Measurements from ENCODE around the gene CHD9NB.
"Not testable (repeated sequence)": the region's sequence is repeated elsewhere in the genome, so short reads cannot be mapped to it uniquely, and the experiment has no call there.

CHD9NB gene

GRCh38 chr16:53089434-53090285 lies 37.0 kb upstream of the CHD9NB start:
- no peak for DNase-seq
- Mint-ChIP-seq H3K4me1 (ENCODE audit: low read depth) (peaks cover 32% of the 10 kb centered on the region), H3K27me3 (no peaks in the 10 kb centered on the region)

DNA sequence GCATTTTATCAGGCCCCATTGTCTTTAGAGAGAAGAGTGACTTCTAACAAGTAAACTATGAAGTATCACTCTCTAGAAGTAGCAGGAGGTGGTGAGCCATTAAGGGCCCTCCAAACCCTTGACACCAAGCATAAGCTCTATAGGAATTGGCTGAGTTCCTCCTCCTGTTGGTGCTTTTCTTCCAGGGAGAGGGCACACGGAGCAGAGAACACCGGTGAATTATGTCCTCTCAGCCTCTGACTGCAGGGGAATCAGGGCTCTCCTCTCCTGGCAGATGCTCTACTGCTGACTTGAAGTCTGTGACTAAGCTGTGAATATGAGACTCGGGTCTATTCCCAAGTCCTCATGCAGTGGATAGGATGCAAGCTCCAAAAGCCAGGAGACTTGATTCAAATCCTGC lies 34.4 kb upstream of the CHD9NB start:
- Mint-ChIP-seq H3K27ac (no peak overlapping the region), H3K4me1 (ENCODE audit: low read depth) (peaks cover 21% of the 10 kb centered on the region)
- no peak for DNase-seq

More at GRCh38 chr16:53089434-53090285, 37.0 kb upstream of the CHD9NB start:
- Mint-ChIP-seq H3K36me3 (ENCODE audit: low read depth) (no peaks in the 10 kb centered on the region), H3K27ac (no peak overlapping the region), H3K9me3 (no peaks in the 10 kb centered on the region), H3K4me3 (no peak overlapping the region)

DNA sequence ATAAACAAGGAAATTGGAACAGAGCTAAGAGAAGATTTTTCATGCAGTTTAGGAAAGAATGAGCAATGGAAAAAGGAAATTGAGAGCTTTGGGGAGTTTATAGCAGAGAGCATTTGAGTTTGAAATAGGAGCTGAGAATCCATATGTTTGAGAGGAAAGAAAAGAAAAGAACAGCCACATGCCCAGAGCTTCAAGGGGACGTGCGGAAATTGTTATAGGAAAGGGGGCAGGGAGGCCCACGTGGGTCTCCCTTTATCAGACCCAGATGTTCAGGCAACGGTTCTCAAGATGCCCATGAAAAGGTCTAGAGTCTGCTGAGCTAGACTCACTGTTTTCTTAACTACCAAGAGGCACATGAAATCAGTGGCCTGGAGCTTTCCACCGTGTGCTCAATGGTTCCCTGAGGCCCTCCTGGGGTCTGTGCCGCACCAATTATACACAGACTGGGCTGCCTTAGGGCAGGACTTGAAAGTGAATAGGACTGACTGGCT lies 33.3 kb upstream of the CHD9NB start:
- no peak for DNase-seq
- H3K36me3 Mint-ChIP-seq (ENCODE audit: low read depth): no peaks in the 10 kb centered on the region
- H3K27me3 Mint-ChIP-seq: no peaks in the 10 kb centered on the region
- no peak overlapping the region for H3K27ac Mint-ChIP-seq
- H3K4me1 Mint-ChIP-seq (ENCODE audit: low read depth): peaks cover 13% of the 10 kb centered on the region
- no peaks in the 10 kb centered on the region for H3K9me3 Mint-ChIP-seq
- no peak overlapping the region for H3K4me3 Mint-ChIP-seq

More for the DNA sequence above, 34.4 kb upstream of the CHD9NB start:
- Mint-ChIP-seq H3K9me3 (no peaks in the 10 kb centered on the region), H3K27me3 (no peaks in the 10 kb centered on the region), H3K36me3 (ENCODE audit: low read depth) (no peaks in the 10 kb centered on the region), H3K4me3 (no peak overlapping the region)

GRCh38 chr16:53085369-53085843 lies 32.7 kb upstream of the CHD9NB start:
- Mint-ChIP-seq H3K27me3 (no peaks in the 10 kb centered on the region), H3K27ac (no peak overlapping the region), H3K36me3 (ENCODE audit: low read depth) (no peaks in the 10 kb centered on the region), H3K4me3 (no peak overlapping the region), H3K4me1 (ENCODE audit: low read depth) (peaks cover 9% of the 10 kb centered on the region), H3K9me3 (no peaks in the 10 kb centered on the region)
- no peak for DNase-seq

- no peaks in the 10 kb centered on the region for H3K36me3 Mint-ChIP-seq (ENCODE audit: low read depth)
- H3K4me1 Mint-ChIP-seq (ENCODE audit: low read depth): peaks cover 6% of the 10 kb centered on the region
Measured at GRCh38 chr16:53084746-53085334, 32.1 kb upstream of the CHD9NB start.

DNA sequence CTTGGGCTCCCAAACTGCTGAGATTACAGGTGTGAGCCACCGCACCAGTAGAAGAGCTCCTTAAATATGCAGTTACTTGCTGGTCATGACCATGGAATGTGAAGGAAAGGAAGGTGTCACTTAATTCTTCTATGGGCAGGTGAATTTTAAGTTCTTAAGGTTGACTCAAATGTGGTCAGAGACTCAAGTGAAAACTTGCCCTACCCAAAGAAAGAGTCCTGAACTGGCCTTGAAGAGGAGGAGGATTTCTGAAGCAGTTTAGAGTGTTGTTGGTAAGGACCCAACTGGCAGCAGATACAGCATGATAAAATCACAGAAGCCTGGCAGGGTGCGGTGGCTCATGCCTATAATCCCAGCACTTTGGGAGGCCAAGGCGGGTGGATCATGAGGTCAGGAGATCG lies 31.4 kb upstream of the CHD9NB start:
- Mint-ChIP-seq H3K4me3 (no peak overlapping the region), H3K36me3 (ENCODE audit: low read depth) (no peaks in the 10 kb centered on the region), H3K4me1 (ENCODE audit: low read depth) (peaks cover 6% of the 10 kb centered on the region), H3K27ac (no peak overlapping the region), H3K27me3 (no peaks in the 10 kb centered on the region), H3K9me3 (no peaks in the 10 kb centered on the region)
- no peak for DNase-seq

More at GRCh38 chr16:53084746-53085334, 32.1 kb upstream of the CHD9NB start:
- Mint-ChIP-seq H3K9me3 (no peaks in the 10 kb centered on the region), H3K4me3 (no peak overlapping the region), H3K27ac (no peak overlapping the region), H3K27me3 (no peaks in the 10 kb centered on the region)
- DNase-seq: no peak

- H3K4me3 Mint-ChIP-seq: no peak overlapping the region
- peaks cover 8% of the 10 kb centered on the region for H3K4me1 Mint-ChIP-seq (ENCODE audit: low read depth)
- DNase-seq: no peak
- H3K27me3 Mint-ChIP-seq: no peaks in the 10 kb centered on the region
- no peaks in the 10 kb centered on the region for H3K9me3 Mint-ChIP-seq
- no peak overlapping the region for H3K27ac Mint-ChIP-seq
- H3K36me3 Mint-ChIP-seq (ENCODE audit: low read depth): no peaks in the 10 kb centered on the region
Measured at GRCh38 chr16:53083119-53083518, 30.4 kb upstream of the CHD9NB start.

DNA sequence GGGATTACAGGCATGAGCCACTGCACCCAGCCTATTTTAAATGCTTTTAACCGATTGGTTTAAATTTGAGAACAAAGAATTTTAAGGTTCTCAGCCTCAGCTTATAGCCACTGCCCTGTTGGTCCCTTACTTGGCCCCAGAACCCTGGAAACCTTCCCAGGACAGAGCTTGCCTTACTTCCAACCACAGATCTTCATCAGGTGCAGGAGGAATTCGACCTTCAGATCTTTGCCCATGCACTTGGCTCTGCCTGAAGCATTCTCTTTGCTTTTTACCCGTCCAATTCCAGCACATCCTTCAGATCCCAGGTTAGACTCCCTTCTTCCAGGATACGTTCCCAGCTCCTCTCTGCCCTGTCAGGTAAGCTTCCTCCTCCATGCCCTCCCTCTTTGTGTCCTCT lies 29.8 kb upstream of the CHD9NB start:
- Mint-ChIP-seq H3K4me3 (no peak overlapping the region), H3K9me3 (no peaks in the 10 kb centered on the region), H3K4me1 (ENCODE audit: low read depth) (peaks cover 10% of the 10 kb centered on the region), H3K36me3 (ENCODE audit: low read depth) (no peaks in the 10 kb centered on the region), H3K27me3 (no peaks in the 10 kb centered on the region), H3K27ac (no peak overlapping the region)
- DNase-seq: no peak

GRCh38 chr16:53081686-53082407 lies 29.1 kb upstream of the CHD9NB start:
- Mint-ChIP-seq H3K27ac (no peak overlapping the region), H3K36me3 (ENCODE audit: low read depth) (no peaks in the 10 kb centered on the region), H3K9me3 (no peaks in the 10 kb centered on the region), H3K27me3 (no peaks in the 10 kb centered on the region), H3K4me1 (ENCODE audit: low read depth) (peaks cover 10% of the 10 kb centered on the region), H3K4me3 (no peak overlapping the region)
- DNase-seq: no peak

GRCh38 chr16:53081032-53081424 lies 28.3 kb upstream of the CHD9NB start:
- peaks cover 10% of the 10 kb centered on the region for H3K4me1 Mint-ChIP-seq (ENCODE audit: low read depth)
- H3K27ac Mint-ChIP-seq: no peak overlapping the region
- H3K9me3 Mint-ChIP-seq: no peaks in the 10 kb centered on the region
- no peak overlapping the region for H3K4me3 Mint-ChIP-seq
- no peaks in the 10 kb centered on the region for H3K27me3 Mint-ChIP-seq
- H3K36me3 Mint-ChIP-seq (ENCODE audit: low read depth): no peaks in the 10 kb centered on the region
- no peak for DNase-seq

- no peak overlapping the region for H3K4me3 Mint-ChIP-seq
- peaks cover 2% of the 10 kb centered on the region for H3K9me3 Mint-ChIP-seq
- no peak for DNase-seq
- H3K27me3 Mint-ChIP-seq: no peaks in the 10 kb centered on the region
- H3K36me3 Mint-ChIP-seq (ENCODE audit: low read depth): peaks cover 5% of the 10 kb centered on the region
- H3K27ac Mint-ChIP-seq: no peak overlapping the region
- peaks cover 9% of the 10 kb centered on the region for H3K4me1 Mint-ChIP-seq (ENCODE audit: low read depth)
Measured at GRCh38 chr16:53080345-53081031, 27.8 kb upstream of the CHD9NB start.

DNA sequence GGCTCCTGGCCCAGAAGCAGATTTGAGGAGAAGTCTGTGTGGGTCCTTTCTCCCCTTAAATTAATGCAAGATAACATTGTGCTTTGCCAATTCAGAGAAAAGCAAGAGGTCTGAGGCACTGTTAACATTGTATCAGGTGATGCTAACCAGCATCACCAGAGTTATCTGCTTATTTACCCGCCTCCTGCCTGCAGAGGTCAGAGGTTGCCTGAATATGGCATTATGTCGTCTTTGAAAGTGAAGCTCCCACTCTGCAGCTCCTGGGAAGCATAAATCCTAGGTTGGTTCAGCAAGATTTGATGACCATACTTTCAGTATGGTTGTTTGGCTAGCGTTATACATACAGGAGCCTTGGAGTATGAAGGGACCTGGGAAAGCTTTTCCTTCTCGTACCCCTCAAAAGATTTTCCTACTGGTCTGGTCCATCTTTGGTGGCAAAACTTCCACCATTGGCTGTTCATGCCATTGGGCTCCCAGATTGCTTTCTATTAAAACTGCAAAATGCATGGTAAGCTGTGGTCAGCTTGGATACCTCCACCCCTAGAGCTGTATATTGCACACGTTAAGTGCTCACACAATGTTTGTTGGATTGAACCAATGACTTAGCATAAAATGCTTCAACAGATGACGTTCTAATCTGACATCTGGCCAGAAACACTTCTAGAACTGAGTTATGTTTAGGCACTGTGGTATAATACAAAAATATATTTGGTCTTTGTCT lies 26.2 kb upstream of the CHD9NB start:
- Mint-ChIP-seq H3K9me3 (peaks cover 5% of the 10 kb centered on the region), H3K4me1 (ENCODE audit: low read depth) (peaks cover 9% of the 10 kb centered on the region), H3K27ac (no peak overlapping the region), H3K36me3 (ENCODE audit: low read depth) (peaks cover 11% of the 10 kb centered on the region), H3K27me3 (no peaks in the 10 kb centered on the region), H3K4me3 (no peak overlapping the region)
- no peak for DNase-seq

DNA sequence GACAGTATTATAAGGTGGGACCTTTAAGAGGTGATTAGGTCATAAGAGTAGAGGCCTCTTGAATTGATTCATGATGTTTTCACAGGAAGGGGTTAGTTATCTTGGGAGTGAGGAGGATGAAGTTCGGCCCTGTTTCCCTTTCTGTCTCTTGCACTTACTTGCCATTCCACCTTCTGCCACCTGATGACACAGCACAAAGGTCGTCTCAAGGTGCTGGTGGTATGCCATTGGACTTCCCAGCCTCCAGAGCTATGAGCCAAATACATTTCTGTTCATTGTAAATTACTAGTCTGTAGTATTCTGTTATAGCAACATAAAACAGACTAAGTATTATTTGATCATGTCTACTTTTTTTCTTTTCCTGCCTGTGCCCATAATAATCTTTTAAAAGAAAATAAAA lies 25.6 kb upstream of the CHD9NB start:
- Mint-ChIP-seq H3K4me1 (ENCODE audit: low read depth) (peaks cover 9% of the 10 kb centered on the region), H3K27ac (no peak overlapping the region), H3K36me3 (ENCODE audit: low read depth) (peaks cover 15% of the 10 kb centered on the region), H3K9me3 (peaks cover 6% of the 10 kb centered on the region), H3K27me3 (no peaks in the 10 kb centered on the region), H3K4me3 (no peak overlapping the region)
- DNase-seq: no peak

DNA sequence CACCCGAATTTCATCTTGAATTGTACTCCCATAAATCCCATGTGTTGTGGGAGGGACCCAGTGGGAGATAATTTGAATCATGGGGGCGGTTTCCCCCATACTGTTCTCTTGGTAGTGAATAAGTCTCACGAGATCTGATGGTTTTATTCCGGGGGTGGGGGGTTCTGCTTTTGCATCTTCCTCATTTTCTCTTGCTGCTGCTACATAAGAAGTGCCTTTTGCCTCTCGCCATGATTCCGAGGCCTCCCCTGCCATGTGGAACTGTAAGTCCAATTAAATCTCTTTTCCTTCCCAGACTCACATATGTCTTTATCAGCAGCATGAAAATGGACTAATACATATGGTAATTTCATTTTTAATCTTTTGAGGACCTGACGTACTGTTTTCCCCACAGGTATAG lies 22.8 kb upstream of the CHD9NB start:
- peaks cover 15% of the 10 kb centered on the region for H3K36me3 Mint-ChIP-seq (ENCODE audit: low read depth)
- H3K27ac Mint-ChIP-seq, H3K27me3 Mint-ChIP-seq, H3K4me3 Mint-ChIP-seq, H3K9me3 Mint-ChIP-seq, DNase-seq: not testable (repeated sequence)
- H3K4me1 Mint-ChIP-seq (ENCODE audit: low read depth): peaks cover 13% of the 10 kb centered on the region

All from activated T-cell treated with anti-CD3 and anti-CD28 coated beads, Interleukin-2, amount 50 U/mL, for 24 hours (primary cell).